GM18868 (cell line): ENCODE data around the gene PCDH9.

Source experiments
- ATAC-seq: cut with Tn5 transposase; IDR thresholded peaks from one replicate; pipeline ENCODE4 v1.9.1; 2021; ENCODE audit warnings: mild to moderate bottlenecking, moderate library complexity; ENCODE audit not compliant: unreplicated experiment

The PCDH9 gene

DNA sequence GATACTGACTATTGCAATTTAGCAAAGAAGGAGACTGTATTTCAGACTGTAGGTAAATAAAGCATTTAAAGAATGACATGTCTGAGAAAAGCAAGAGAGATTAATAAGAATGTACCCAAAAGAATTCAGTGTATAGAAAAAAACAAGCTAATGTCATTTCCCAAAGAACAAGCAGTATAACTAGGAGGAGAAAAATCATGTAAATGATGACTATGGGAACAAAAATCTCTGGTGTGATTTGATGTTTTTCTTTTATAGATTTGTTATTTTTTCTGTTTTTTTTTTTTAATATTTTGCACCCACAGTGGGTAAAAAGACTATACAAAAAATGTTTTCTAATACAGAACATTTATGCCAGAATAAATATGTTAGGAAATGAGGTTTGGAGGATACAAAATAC is 801.0 kb downstream of the PCDH9 start:
- no peak for ATAC-seq

DNA sequence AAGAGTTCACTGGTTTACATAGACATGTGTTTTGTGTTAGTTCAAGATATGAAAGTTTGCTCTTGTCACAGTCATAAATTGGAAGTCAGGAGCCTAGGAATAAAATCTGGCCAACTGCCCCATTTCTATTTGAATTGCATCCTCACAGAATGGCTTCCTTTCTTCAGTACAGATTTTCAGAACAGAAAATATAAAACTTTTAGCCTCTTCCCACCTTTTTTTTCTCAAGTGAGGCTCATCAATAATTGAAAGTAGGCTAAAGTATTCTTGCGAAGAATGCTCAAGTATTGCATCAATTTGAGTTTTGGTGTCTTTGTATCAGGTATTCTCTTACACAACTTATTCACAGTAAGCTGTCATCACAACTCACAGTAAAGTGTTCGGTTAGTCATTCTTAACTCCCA is 802.7 kb downstream of the PCDH9 start:
- no peak for ATAC-seq

DNA sequence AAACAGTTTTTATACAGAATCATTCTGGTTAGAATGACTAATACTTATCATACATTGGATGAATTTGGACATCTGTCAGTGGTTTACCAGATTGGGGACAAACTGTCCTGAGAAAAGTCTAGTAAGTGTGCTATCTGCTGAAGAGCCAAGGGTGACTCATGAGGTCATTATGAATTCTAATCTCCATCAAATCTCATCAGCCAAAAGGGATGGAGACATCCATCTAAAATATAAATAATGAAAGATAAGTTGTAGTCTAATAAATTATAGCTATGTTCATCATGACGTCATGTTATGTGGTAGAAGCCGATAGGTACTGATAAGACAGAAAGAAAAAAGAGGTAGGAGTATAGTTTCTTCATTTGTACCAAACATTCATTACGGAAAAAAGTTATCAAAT is 804.4 kb downstream of the PCDH9 start:
- ATAC-seq: no peak

DNA sequence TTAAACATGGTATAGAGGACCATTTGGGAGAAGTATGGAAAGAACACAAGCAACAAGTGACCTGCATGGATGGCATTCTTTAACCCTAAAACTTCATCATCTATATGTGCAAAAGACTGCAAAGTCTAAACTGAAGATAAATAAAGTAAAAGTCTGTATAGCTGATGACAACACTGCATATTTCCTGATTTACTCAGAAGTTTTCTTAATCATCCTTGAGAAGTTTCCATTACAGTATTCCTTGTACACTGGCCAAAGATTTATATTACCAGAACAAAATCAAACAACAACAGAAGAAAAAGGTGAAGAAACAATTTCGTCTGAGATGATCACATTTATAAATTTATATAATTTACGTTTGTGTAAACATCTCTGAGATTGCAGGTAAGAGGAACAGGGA is 805.7 kb downstream of the PCDH9 start:
- ATAC-seq: no peak

DNA sequence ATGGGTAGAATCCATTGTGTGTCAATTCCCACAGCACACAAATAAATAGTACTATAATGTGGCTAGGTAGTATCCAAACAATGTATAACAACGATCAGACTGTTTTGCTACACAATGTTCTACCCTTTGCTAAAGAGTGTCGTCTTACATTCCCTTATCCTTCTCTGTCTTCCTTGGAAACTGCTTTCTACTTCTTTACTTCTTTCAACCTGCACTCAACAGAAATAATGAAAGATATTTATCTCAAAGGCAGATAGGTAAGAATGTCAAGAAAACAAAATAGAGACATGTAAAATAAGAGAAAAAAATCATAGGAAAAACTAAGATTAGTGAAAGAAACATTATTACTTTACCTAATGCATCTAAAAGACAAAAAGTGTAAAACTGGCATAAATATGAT is 814.7 kb downstream of the PCDH9 start:
- ATAC-seq: no peak

DNA sequence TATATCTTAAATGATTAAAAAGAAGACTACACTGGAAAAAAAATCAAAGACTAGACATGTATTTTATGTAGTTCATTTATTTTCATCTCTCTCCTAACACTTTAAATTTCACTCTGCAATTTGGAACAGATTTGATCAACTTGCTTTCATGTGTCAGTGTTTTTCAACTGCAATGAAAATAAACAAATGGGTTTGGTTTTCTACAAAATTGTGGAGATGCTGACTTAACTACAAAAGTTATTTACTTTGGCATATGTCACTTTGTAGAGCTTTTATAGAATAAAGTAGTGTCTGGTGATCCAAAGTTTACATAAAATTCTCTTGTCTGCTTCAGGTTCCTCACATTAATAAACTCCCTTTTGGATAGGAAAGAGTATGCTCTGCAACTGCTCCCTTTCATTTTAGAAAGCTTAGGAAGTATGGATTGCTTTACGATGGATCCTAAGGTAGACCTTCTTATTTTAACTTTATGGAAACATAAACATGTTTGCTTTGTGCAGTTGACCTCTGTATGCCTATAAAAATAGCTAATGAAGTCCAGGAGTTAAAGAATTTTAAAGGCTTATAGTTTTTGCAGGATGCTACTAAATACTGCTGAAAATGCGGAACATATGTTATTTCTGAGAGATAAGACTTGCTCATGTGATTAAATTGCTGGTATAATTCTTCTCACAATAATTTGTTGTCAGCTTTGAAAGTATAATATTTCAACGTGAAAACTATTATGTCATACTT is 815.9 kb downstream of the PCDH9 start:
- ATAC-seq: no peak

DNA sequence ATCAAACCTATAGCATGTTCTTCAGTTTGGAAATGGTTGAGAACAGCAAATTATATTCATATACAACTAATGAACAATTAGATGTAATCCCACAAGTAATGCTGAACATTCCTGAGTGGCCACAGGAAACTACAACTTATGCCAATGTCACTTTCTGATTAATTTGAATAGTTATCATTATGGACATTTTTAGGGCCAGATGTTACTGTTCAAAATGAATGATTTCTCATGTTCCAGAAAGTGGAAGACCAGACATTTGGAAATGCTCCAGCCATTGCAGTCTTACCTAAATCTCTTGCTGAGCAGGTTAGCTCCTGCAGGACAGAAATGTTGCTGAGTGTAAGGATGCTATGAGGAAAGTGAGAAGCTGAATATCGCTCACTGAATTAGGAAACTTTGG is 819.8 kb downstream of the PCDH9 start:
- ATAC-seq: no peak

DNA sequence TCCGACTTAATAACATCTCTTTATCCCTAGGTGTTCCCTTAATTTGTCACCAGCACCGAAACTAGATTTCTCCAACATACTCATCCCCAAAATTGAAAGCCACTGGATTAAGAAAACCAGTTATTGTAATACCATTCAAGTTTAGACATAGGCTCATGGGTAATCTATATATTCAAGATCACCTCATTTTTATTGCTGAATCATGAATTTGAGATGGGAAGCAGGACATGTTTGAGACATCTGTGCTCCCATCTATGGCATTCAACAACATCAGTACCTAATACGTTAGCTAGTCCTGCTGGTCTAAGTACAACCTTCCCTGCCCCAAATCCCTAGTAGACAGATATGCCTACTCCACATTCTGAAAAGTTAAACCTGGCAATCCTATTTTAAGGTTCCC is 820.6 kb downstream of the PCDH9 start:
- ATAC-seq: no peak

DNA sequence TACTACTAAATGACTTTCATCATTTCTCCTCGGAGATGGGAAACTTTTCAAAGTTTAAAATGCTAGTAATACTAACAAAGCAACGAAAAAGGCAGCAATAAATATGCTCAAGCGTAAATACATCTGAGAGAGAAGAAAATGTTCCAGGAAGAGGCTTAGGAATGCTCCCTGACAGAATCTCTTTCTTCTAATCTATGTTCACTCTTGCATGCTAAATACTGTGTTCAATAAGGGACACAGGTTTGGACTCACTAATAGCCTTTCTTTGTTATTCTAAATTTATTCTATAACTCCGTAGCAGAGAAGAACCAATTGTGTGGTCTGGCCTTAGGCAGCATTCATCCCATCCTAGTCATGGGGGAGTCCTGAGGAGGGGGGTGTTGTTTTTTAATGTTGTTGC is 823.0 kb downstream of the PCDH9 start:
- no peak for ATAC-seq

DNA sequence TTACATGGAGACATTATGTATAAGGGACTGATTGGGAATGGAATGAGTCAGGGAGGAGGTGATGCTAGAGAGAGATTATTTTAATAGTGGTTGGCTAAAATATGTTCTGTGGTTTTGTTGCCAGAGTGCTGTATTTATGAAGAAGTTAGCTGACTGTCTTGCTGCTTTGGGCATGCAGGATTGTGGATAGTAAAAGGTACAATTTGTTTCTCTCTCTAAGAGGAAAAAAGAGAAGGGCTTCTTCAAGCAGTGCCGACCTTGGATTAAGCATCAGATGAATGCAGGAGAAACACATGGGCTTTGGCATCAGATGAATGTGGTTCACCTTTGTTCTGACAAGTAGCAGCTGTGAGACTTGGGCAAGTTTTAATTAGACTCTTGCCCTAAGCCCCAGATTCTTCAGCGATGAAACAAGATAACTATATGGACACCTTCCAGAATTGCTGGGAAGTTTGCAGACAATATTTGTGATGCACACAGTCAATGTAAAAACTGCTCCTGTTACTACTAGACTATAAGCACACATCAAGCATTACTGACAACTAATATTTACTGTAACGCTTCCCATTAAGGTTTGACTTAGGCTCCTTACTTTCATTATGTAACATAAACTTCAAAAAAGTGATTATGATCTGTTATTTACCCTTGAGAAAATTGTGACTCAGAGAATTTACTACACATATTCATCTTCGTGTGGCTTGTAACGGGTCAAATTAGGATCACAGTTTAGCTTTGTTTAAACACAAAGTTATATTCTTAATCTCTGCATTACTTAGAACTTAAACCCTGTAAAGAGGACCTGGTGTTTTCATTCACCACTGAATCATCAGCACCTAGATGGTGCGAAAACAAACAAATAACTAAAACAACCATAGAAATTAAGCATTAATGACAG is 824.0 kb downstream of the PCDH9 start:
- no peak for ATAC-seq

DNA sequence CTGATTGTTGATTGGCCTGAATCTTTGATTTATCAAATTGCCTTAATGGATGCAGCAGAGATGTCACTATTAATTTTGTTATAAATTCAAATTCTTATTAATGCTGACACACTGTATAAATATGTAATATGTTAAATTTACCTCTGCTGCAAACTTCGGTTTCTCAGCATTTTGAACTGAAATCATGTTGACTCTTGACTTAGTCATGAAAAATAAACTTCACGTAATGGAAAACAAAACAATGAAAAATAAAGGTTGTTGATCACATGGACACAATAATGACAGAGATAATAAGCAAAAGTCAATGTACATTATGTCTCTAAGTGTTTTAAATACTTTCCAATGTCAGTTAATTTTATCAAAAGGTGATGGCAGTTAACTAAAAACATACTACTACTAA is 827.6 kb downstream of the PCDH9 start:
- ATAC-seq: no peak

DNA sequence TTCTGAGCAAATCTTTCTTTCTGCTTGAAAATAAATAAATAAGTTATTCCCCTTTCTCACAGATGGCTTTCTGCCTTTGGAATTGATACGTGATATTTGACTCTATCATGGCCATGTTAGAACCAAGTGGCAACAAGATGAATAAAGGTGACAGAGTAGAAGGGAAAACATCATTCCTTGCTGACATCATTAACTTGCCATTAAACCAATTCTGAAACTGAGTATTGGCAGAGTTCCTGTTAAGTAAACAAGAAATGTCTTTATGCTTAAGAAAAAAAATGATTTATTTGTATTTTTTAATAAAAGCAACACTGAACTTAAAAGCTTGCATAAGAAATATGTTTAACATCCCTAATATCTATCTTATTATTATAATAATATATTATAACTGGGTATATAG is 828.1 kb downstream of the PCDH9 start:
- no peak for ATAC-seq

DNA sequence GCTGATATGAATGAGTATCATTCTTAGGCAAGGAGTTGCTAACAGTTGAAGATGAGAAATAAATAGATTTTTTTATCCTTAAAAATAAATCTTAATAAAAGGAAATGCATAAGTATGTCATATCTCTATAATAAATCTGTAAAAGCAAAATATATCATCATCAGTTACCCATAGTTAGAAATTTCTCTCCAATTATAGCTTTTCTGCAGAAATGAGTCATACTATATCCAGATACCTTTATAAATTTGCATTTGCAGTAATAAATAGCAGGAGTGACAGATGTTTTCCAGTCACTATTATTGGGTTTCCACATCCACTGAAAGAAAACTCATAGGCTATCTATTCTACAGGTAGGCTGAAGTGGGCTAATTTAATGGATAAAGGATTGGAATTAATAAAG is 829.8 kb downstream of the PCDH9 start:
- no peak for ATAC-seq

DNA sequence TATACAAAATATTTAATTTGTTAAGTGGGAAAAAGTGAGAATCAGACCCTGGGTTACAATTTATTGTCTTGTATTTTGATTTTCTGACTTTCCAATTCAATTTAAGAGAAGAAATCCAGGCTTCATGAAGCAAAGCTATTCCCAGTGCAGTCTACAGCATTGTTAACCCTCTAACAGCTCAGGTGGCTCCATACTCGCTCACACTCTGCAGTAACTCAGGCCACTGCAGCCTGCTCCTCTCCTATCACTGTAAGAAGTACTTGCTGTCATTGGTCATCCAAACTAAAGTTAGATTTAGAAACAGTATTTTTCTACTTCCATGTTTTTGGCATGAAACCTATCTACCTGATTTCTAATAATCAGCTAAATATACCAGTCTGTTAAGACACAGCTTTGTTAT is 830.3 kb downstream of the PCDH9 start:
- ATAC-seq: no peak

DNA sequence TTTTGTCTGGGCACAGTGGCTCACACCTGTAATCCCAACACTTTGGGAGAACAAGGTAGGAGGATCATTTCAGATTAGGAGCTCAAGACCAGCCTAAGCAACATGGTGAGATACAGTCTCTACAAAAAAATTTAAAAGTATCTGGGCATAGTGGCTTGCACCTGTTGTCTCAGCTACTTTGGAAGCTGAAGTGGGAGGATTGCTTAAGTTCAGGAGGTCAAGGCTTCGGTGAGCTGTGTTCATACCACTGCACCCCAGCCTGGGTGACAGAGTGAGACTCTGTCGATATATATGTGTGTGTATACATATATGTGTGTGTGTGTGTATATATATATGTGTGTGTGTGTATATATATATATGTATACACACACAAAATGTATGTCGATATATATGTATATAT is 833.0 kb downstream of the PCDH9 start:
- no peak for ATAC-seq

DNA sequence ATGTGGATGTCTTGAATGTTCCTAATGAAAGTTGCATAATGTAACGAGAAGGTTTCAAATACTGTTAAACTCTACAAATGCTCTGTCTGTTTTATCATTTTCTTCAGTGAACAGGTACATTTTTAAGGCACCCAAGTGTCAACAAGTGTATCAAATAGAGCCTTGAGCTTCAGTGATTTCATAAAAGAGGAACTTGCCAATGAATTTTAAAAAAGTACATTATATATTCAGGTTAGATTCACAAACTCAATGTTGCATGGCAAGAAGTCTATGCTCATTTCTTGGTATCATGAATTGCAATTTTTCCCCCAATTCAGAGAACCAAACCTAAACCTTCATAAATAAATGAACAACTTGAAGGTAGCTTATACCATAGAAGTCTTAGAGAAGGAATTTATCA is 838.8 kb downstream of the PCDH9 start:
- ATAC-seq: no peak

DNA sequence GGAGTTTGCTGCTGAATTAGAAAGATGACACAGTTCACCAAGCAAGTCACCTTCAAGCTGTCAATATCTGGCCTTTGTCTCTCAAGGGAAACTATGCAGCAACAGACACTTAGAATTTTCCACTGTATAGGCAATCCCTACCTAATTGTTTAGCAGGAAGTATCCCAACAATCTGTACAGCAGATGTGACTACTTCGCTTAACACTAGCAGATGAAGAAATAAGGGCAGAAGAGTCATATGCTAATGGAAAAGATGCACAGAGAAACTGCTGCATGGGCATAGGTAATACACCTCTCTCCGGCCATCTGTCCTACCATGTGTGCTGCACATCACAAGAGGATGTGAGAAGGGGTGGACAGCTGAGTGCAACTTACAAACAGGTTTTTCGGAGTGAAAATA is 851.2 kb downstream of the PCDH9 start:
- ATAC-seq: no peak

DNA sequence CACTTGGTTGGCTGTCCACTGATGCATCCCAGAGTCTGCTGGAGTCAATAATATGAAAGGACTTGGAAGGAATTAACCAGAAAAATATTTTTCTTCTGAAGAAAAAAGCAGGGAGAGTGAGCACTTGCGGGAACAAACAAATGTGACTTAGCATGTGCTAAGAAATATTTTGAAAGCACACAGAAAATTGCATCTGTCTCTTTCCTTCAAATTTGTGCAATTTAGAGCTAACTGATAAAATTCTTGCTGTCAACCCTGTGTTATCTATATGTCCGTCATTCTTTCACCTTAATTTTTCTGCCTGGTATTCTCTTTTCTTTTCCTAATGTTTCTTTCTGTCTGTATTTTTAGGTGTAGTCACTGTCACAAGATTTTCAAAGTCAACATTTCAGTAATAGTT is 852.6 kb downstream of the PCDH9 start:
- ATAC-seq: no peak

DNA sequence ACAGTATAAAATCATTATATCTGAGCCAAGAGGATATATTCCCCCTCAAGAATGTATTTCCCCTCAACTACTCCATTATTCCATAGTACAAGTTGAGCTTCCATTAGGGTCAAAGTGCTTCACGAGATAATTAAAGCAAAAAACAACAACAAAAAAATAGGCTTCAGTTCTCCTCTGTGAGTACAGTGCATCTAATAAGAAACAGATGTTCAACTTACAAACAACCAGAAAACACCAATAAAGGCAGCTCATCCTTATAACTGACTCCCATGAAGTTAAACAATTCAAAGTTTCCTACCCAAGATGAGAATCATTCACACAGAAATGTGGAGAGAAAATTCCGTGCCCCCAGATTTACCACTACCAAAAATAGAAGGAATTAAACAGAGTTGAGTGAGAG is 854.4 kb downstream of the PCDH9 start:
- no peak for ATAC-seq

DNA sequence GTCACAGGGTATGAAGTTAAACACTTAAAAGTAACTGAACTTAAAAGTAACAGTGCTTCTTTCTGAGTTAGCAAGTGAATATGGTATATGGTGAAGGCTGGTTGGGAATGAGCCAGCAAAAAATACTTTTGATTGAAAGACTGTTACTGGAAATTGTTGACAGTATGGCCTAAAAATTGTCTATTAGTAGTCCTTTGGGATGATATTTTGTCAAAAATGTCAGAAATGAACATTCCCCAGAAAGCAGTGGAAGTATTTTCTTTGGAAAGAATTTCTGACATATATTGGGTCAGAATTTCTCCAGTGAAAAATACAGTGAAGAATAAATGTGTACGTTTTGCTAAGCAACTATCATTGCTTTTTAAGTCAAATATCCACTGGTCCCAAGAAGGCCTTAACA is 860.5 kb downstream of the PCDH9 start:
- no peak for ATAC-seq

DNA sequence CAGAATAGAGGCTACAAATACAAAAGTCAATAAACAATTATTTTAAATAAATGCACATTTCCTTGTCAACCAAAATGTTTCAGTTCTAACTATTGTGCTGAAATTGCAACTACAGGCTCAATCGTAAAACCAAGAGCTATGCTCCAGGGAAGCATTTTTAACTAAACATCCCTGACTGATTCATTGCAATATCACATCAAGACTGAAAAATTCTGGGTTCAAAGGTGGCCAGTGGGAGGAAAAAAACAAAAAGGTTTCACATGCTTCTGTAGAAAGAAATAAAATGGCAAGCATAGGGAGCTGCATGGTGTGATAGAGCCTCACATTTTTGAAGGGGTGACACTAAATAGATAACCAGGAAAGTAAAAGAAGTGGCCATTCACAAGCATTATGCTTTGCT is 862.8 kb downstream of the PCDH9 start:
- ATAC-seq: no peak

DNA sequence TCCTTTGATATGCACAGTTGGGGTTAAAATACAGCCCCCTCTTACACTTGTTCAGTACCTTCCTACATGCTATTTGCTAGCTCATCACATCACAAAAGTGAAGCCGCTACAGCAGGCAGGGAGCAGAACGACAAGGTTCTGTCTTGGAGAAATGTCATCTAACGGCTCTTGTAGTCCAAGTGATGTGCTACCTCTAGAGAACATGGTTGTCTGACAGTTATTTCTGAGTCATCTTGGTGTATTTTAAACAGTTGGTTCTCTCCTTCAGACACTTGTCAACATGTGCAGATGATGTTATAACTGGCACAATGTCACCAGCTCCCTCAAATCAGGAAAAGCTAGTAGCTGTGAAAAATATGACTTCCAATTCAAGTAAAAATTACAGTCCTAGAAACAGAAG is 865.0 kb downstream of the PCDH9 start:
- ATAC-seq: no peak
